Adrenal gland (tissue), 12 donors: ENCODE data around the gene IQCC. TPM values are rescaled to one million over a fixed set of nuclear protein-coding genes. Genes with fewer than 3 reads are reported as not detected.
A peak's percentile ranks its signal among the peaks of the same experiment; 100 is the strongest.

ENCODE experiments used
- DNase-seq, 7 donors: peaks; one replicate each; pipeline ENCODE4 v3.0.0-alpha.2; 2019 to 2020
- H3K27ac ChIP-seq, 5 donors: fragments of 200-600 bp; sonication (generic) in 4 of 5; 1 replicate in 3 of 5; 2 replicates in 2 of 5; pipeline versions ENCODE4 v1.5.1 to v1.8.0; 2016 to 2020; ENCODE audit warnings: mild to moderate bottlenecking in 1 of 5
- H3K27me3 ChIP-seq: fragments of 200-600 bp; 2 replicates; pipeline ENCODE4 v1.8.0; 2021
- H3K36me3 ChIP-seq, 2 donors: fragments of 200-600 bp; replicated peaks in 1 of 2; 1 replicate in 1 of 2; 2 replicates in 1 of 2; pipeline versions ENCODE4 v1.5.1 to v1.8.0; 2018 to 2022
- H3K4me1 ChIP-seq, 2 donors: fragments of 200-600 bp; replicated peaks in 1 of 2; 1 replicate in 1 of 2; 2 replicates in 1 of 2; pipeline versions ENCODE4 v1.5.1 to v1.8.0; 2018 to 2021
- H3K4me3 ChIP-seq, 4 donors: fragments of 200-600 bp; sonication (generic) in 3 of 4; one replicate each; pipeline ENCODE4 v1.5.1; 2016 to 2018
- H3K9me3 ChIP-seq, 3 donors: fragments of 200-600 bp; sonication (generic) in 1 of 3; replicated peaks in 1 of 3; 1 replicate in 2 of 3; 2 replicates in 1 of 3; pipeline versions ENCODE4 v1.5.1 to v1.8.0; 2016 to 2021
- CTCF ChIP-seq, 6 experiments: fragments of 450-650 bp in 4 of 6; fragments of 200-600 bp in 2 of 6; sonication (generic) in 1 of 6; IDR thresholded peaks; 1 replicate in 5 of 6; 2 replicates in 1 of 6; pipeline versions ENCODE4 v1.5.1 to v1.8.0; 2016 to 2021; ENCODE audit warnings: antibody characterized with exemption in 6 of 6, mild to moderate bottlenecking in 2 of 6, moderate library complexity in 1 of 6
- POLR2A ChIP-seq, 2 donors: fragments of 450-650 bp; IDR thresholded peaks; one replicate each; pipeline ENCODE4 v1.6.1; 2017; ENCODE audit warnings: antibody characterized with exemption in 2 of 2, mild to moderate bottlenecking in 2 of 2, moderate library complexity in 1 of 2
- WGBS, 4 donors: extraction: QIAGEN DNeasy Blood & Tissue Kit in 2 of 4; methylation state at CpG; one replicate each; pipeline versions ENCODE4 v1.1.5 to v1.1.7; 2013 to 2017; 5-methylcytosine and 5-hydroxymethylcytosine counted together
- intact Hi-C, 2 donors: fragments of 100-400 bp; cut with DNase I; formaldehyde crosslinking; loops; one replicate each; pipeline versions ENCODE4 v1.14.1 to v1.15.0; 2022 to 2023
- polyA plus RNA-seq, 3 donors: library from polyadenylated mRNA; stranded (reverse); fragments of 200-250 nt in 2 of 3; fragments of 350-450 nt in 1 of 3; fragmentation: Illumina TruSeq in 1 of 3; extraction: RNeasy Lipid Tissue Mini Kit (QIAGEN cat#74804) in 1 of 3; gene quantifications; one replicate each; pipeline ENCODE4 v1.2.3, GENCODE V29; 2013 to 2014
- total RNA-seq, 9 donors: library from RNA; depleted of rRNA in 4 of 9; stranded (reverse); fragments of >200 nt in 4 of 9; fragments of 120-200 nt in 1 of 9; fragmentation: NEBNext Ultra II Directional in 1 of 9; extraction: Animal tissue kit (Norgen Biotek cat#: 25700) in 1 of 9; gene quantifications; one replicate each; pipeline versions ENCODE4 v1.1.0 to v1.2.4, GENCODE V29; 2013 to 2023
- donor health status: healthy with polysubstance abuse.
- donor health status: Bipolar disorder and iron deficiency.
- donor health status: DM: yes; HTN: yes; CAD: no.
- donor health status: DM: no; HTN: no; CAD: no.
- donor health status: DM: no; HTN: no; CAD: no.
- donor health status: DM: yes; HTN: yes; CAD: no.

IQCC gene
- total and polyA plus RNA-seq, 12 donors, result 1.5 to 3.9 (median 3.0) TPM

GRCh38 chr1:32247983-32248889 lies 42.8 kb downstream of the IQCC start:
- intact Hi-C loops, result loop anchor here in 1 of 2 donors (5.0 kb wide), 1 partner anchor 46 kb away; the partner anchor contains the start of gene CCDC28B
- 12 to 26% (median 16%) methylated on average over 9 to 31 of the region's 31 CpGs for WGBS, 4 donors

GRCh38 chr1:32249831-32250525 lies 44.5 kb downstream of the IQCC start:
- Histone ChIP-seq H3K4me3 (no peak overlapping the region), H3K27ac (peak overlapping the region in 3 of 5 donors; percentile 45 to 72 (median 60)), H3K27me3 (no peaks in the 10 kb centered on the region), H3K36me3 (no peaks in the 10 kb centered on the region), H3K9me3 (no peaks in the 10 kb centered on the region), H3K4me1 (peaks cover 0 to 19% of the 10 kb centered on the region in 2 donors)
- WGBS, 4 donors, result 44 to 54% (median 49%) methylated on average over 5 to 9 of the region's 9 CpGs
- TF ChIP-seq CTCF (IDR thresholded peaks at IDR 0.05) (no peak), POLR2A (IDR thresholded peaks at IDR 0.05) (peak in 1 of 2 donors; percentile 12)
- intact Hi-C loops, result loop anchor here in 1 of 2 donors (5.0 kb wide), 1 partner anchor 48 kb away; the partner anchor contains the start of gene CCDC28B
- DNase-seq, result peak; percentile 53 to 86 (median 69)

More at GRCh38 chr1:32247983-32248889, 42.8 kb downstream of the IQCC start:
- no peaks in the 10 kb centered on the region for H3K27me3 ChIP-seq
- no peaks in the 10 kb centered on the region for H3K9me3 ChIP-seq
- no peaks in the 10 kb centered on the region for H3K36me3 ChIP-seq
- peaks cover 0 to 19% of the 10 kb centered on the region in 2 donors for H3K4me1 ChIP-seq
- peak; percentile 80 to 95 (median 93) for DNase-seq
- peak overlapping the region in 4 of 5 donors; percentile 32 to 89 (median 60) for H3K27ac ChIP-seq
- no peak overlapping the region for H3K4me3 ChIP-seq
- TF ChIP-seq POLR2A (IDR thresholded peaks at IDR 0.05) (no peak), CTCF (IDR thresholded peaks at IDR 0.05) (peak; percentile 73 to 92 (median 80))

GRCh38 chr1:32250893-32251716 lies 45.6 kb downstream of the IQCC start, which contains the start of gene LCK:
Gene LCK, plus strand, starts transcription at chr1:32251265. Its CDS starts 23,065 bp downstream, at chr1:32274330.
- Histone ChIP-seq H3K4me3 (no peak within 1 kb of the TSS), H3K27me3 (no peaks in the 10 kb centered on the region), H3K27ac (peak within 1 kb of the TSS in 3 of 5 donors; percentile 45 to 72 (median 60)), H3K36me3 (no peaks in the 10 kb centered on the region), H3K4me1 (peaks cover 0 to 17% of the 10 kb centered on the region in 2 donors), H3K9me3 (no peaks in the 10 kb centered on the region)
- WGBS, 4 donors, result 75 to 84% (median 81%) methylated on average over 17 to 25 of the region's 25 CpGs
- intact Hi-C loops, result no loop called here
- DNase-seq, result no peak
- TF ChIP-seq POLR2A (IDR thresholded peaks at IDR 0.05), result no peak
